ENCODE measurements around the gene DPYSL5. TPM values are rescaled to one million over a fixed set of nuclear protein-coding genes. Genes with fewer than 3 reads are reported as not detected.
"Not testable (repeated sequence)": the region's sequence is repeated elsewhere in the genome, so short reads cannot be mapped to it uniquely, and the experiment has no call there.

Gene DPYSL5
- total RNA-seq, 2 donors from 2014 or later, result not detected

GRCh38 chr2:26913999-26914658 lies 66.2 kb downstream of the DPYSL5 start:
- H3K27me3 Mint-ChIP-seq, result peaks cover 5% of the 10 kb centered on the region
- H3K27ac Mint-ChIP-seq, result no peak overlapping the region
- no peaks in the 10 kb centered on the region for H3K9me3 Mint-ChIP-seq
- H3K36me3 Mint-ChIP-seq (ENCODE audit: low read depth), result no peaks in the 10 kb centered on the region
- H3K4me3 Mint-ChIP-seq, result no peak overlapping the region
- ATAC-seq (replicated peaks), result no peak
- no peaks in the 10 kb centered on the region for H3K4me1 Mint-ChIP-seq

GRCh38 chr2:26914659-26915310 lies 66.9 kb downstream of the DPYSL5 start:
- no peaks in the 10 kb centered on the region for H3K4me1 Mint-ChIP-seq
- no peak overlapping the region for H3K27ac Mint-ChIP-seq
- H3K27me3 Mint-ChIP-seq, result peaks cover 5% of the 10 kb centered on the region
- no peaks in the 10 kb centered on the region for H3K36me3 Mint-ChIP-seq (ENCODE audit: low read depth)
- no peak for ATAC-seq (replicated peaks)
- no peak overlapping the region for H3K4me3 Mint-ChIP-seq
- H3K9me3 Mint-ChIP-seq, result no peaks in the 10 kb centered on the region

GRCh38 chr2:26915316-26915715 lies 67.4 kb downstream of the DPYSL5 start:
- H3K4me1 Mint-ChIP-seq, result no peaks in the 10 kb centered on the region
- H3K9me3 Mint-ChIP-seq, result no peaks in the 10 kb centered on the region
- H3K27me3 Mint-ChIP-seq, result peaks cover 5% of the 10 kb centered on the region
- no peak for ATAC-seq (replicated peaks)
- no peak overlapping the region for H3K27ac Mint-ChIP-seq
- no peak overlapping the region for H3K4me3 Mint-ChIP-seq
- no peaks in the 10 kb centered on the region for H3K36me3 Mint-ChIP-seq (ENCODE audit: low read depth)

- Mint-ChIP-seq H3K4me3 (no peak overlapping the region), H3K27me3 (peaks cover 7% of the 10 kb centered on the region), H3K36me3 (ENCODE audit: low read depth) (no peaks in the 10 kb centered on the region), H3K4me1 (no peaks in the 10 kb centered on the region), H3K27ac (no peak overlapping the region), H3K9me3 (no peaks in the 10 kb centered on the region)
- ATAC-seq (replicated peaks), result no peak
These were observed 68.3 kb downstream of the DPYSL5 start for GRCh38 chr2:26916128-26916692.

GRCh38 chr2:26917135-26917836 lies 69.4 kb downstream of the DPYSL5 start:
- peaks cover 17% of the 10 kb centered on the region for H3K27me3 Mint-ChIP-seq
- no peak for ATAC-seq (replicated peaks)
- no peak overlapping the region for H3K4me3 Mint-ChIP-seq
- H3K27ac Mint-ChIP-seq, result no peak overlapping the region
- no peaks in the 10 kb centered on the region for H3K36me3 Mint-ChIP-seq (ENCODE audit: low read depth)
- no peaks in the 10 kb centered on the region for H3K9me3 Mint-ChIP-seq
- no peaks in the 10 kb centered on the region for H3K4me1 Mint-ChIP-seq

- Mint-ChIP-seq H3K4me1 (no peaks in the 10 kb centered on the region), H3K4me3 (no peak overlapping the region), H3K36me3 (ENCODE audit: low read depth) (no peaks in the 10 kb centered on the region), H3K9me3 (no peaks in the 10 kb centered on the region), H3K27ac (no peak overlapping the region), H3K27me3 (peaks cover 27% of the 10 kb centered on the region)
- no peak for ATAC-seq (replicated peaks)
These were observed 73.4 kb downstream of the DPYSL5 start for GRCh38 chr2:26921323-26921722.

- Mint-ChIP-seq H3K36me3 (ENCODE audit: low read depth) (no peaks in the 10 kb centered on the region), H3K4me3 (no peak overlapping the region), H3K9me3 (no peaks in the 10 kb centered on the region), H3K4me1 (no peaks in the 10 kb centered on the region), H3K27me3 (peaks cover 27% of the 10 kb centered on the region), H3K27ac (no peak overlapping the region)
- ATAC-seq (replicated peaks), result peak; percentile 57
These were observed 74.7 kb downstream of the DPYSL5 start for GRCh38 chr2:26922405-26923188.

- H3K27ac Mint-ChIP-seq; H3K9me3 Mint-ChIP-seq; H3K4me3 Mint-ChIP-seq; H3K36me3 Mint-ChIP-seq (ENCODE audit: low read depth); H3K4me1 Mint-ChIP-seq; ATAC-seq (replicated peaks): not testable (repeated sequence)
- H3K27me3 Mint-ChIP-seq, result peaks cover 31% of the 10 kb centered on the region
These were observed 75.2 kb downstream of the DPYSL5 start for GRCh38 chr2:26923189-26923466.

- H3K27ac Mint-ChIP-seq, result no peak overlapping the region
- H3K9me3 Mint-ChIP-seq, result no peaks in the 10 kb centered on the region
- ATAC-seq (replicated peaks), result no peak
- H3K36me3 Mint-ChIP-seq (ENCODE audit: low read depth), result no peaks in the 10 kb centered on the region
- H3K27me3 Mint-ChIP-seq, result peaks cover 34% of the 10 kb centered on the region
- H3K4me1 Mint-ChIP-seq, result no peaks in the 10 kb centered on the region
- H3K4me3 Mint-ChIP-seq, result no peak overlapping the region
These were observed 76.8 kb downstream of the DPYSL5 start for GRCh38 chr2:26924731-26925099.

- H3K4me1 Mint-ChIP-seq, result no peaks in the 10 kb centered on the region
- peaks cover 39% of the 10 kb centered on the region for H3K27me3 Mint-ChIP-seq
- no peaks in the 10 kb centered on the region for H3K9me3 Mint-ChIP-seq
- H3K36me3 Mint-ChIP-seq (ENCODE audit: low read depth), result no peaks in the 10 kb centered on the region
- H3K27ac Mint-ChIP-seq, result no peak overlapping the region
- no peak for ATAC-seq (replicated peaks)
- H3K4me3 Mint-ChIP-seq, result no peak overlapping the region
These were observed 77.3 kb downstream of the DPYSL5 start for GRCh38 chr2:26925100-26925791.

GRCh38 chr2:26927221-26927620 lies 79.3 kb downstream of the DPYSL5 start:
- Mint-ChIP-seq H3K27me3 (peaks cover 28% of the 10 kb centered on the region), H3K36me3 (ENCODE audit: low read depth) (no peaks in the 10 kb centered on the region), H3K9me3 (no peaks in the 10 kb centered on the region), H3K27ac (no peak overlapping the region), H3K4me3 (no peak overlapping the region), H3K4me1 (no peaks in the 10 kb centered on the region)
- ATAC-seq (replicated peaks), result no peak

GRCh38 chr2:26932974-26933373 lies 85.0 kb downstream of the DPYSL5 start:
- H3K9me3 Mint-ChIP-seq, result no peaks in the 10 kb centered on the region
- peaks cover 10% of the 10 kb centered on the region for H3K27me3 Mint-ChIP-seq
- H3K4me3 Mint-ChIP-seq, result no peak overlapping the region
- no peak overlapping the region for H3K27ac Mint-ChIP-seq
- H3K4me1 Mint-ChIP-seq, result no peaks in the 10 kb centered on the region
- H3K36me3 Mint-ChIP-seq (ENCODE audit: low read depth), result no peaks in the 10 kb centered on the region
- ATAC-seq (replicated peaks), result no peak

GRCh38 chr2:26933431-26934334 lies 85.8 kb downstream of the DPYSL5 start:
- Mint-ChIP-seq H3K27me3 (peaks cover 8% of the 10 kb centered on the region), H3K27ac (no peak overlapping the region), H3K4me3 (no peak overlapping the region), H3K9me3 (no peaks in the 10 kb centered on the region), H3K36me3 (ENCODE audit: low read depth) (no peaks in the 10 kb centered on the region), H3K4me1 (no peaks in the 10 kb centered on the region)
- ATAC-seq (replicated peaks), result no peak
